Left ventricle myocardium inferior (tissue), 1 donor: ENCODE results near the gene SORCS2. TPM values are rescaled to one million over a fixed set of nuclear protein-coding genes. Genes with fewer than 3 reads are reported as not detected.

Experiments used
- DNase-seq: peaks from one replicate; pipeline ENCODE4 v3.0.0-alpha.2; 2020
- H3K27ac ChIP-seq: fragments of 200-600 bp; replicated peaks from 2 replicates; pipeline ENCODE4 v1.8.0; 2021
- H3K27me3 ChIP-seq: fragments of 200-600 bp; 2 replicates; pipeline ENCODE4 v1.8.0; 2021; ENCODE audit warnings: low read depth
- H3K36me3 ChIP-seq: fragments of 200-600 bp; 2 replicates; pipeline ENCODE4 v1.8.0; 2021
- H3K4me1 ChIP-seq: fragments of 200-600 bp; 2 replicates; pipeline ENCODE4 v1.8.0; 2021
- H3K4me3 ChIP-seq: fragments of 200-600 bp; 2 replicates; pipeline ENCODE4 v1.8.0; 2021; ENCODE audit warnings: mild to moderate bottlenecking, moderate library complexity
- H3K9me3 ChIP-seq: fragments of 200-600 bp; replicated peaks from 2 replicates; pipeline ENCODE4 v1.8.0; 2021
- CTCF ChIP-seq: fragments of 200-600 bp; IDR thresholded peaks from 2 replicates; pipeline ENCODE4 v1.8.0; 2021; ENCODE audit warnings: antibody characterized with exemption, mild to moderate bottlenecking, borderline replicate concordance
- intact Hi-C: fragments of 100-400 bp; cut with micrococcal nuclease; formaldehyde crosslinking; loops from one replicate; pipeline ENCODE4 v1.11.0; 2022
- total RNA-seq: library from RNA; stranded (reverse); fragmentation: NEBNext Ultra II Directional; extraction: Animal tissue kit (Norgen Biotek cat#: 25700); gene quantifications from one replicate; pipeline ENCODE4 v1.2.1, GENCODE V29; 2021
- donor health status: DM: no; HTN: yes; CAD: no; lungs with severe emphysema.

Gene SORCS2
- total RNA-seq, 1 donor from 2014 or later, result 1.2 TPM

- Histone ChIP-seq H3K9me3 (no peaks in the 10 kb centered on the region), H3K27me3 (peaks cover 22% of the 10 kb centered on the region), H3K4me3 (no peak overlapping the region), H3K4me1 (peaks cover 16% of the 10 kb centered on the region), H3K27ac (no peak overlapping the region), H3K36me3 (no peaks in the 10 kb centered on the region)
- DNase-seq, result no peak
- intact Hi-C loops, result no loop called here
- no peak for TF ChIP-seq CTCF
These were observed 187.4 kb downstream of the SORCS2 start for GRCh38 chr4:7379719-7380118.

- Histone ChIP-seq H3K9me3 (no peaks in the 10 kb centered on the region), H3K4me1 (peaks cover 16% of the 10 kb centered on the region), H3K4me3 (no peak overlapping the region), H3K27me3 (peaks cover 22% of the 10 kb centered on the region), H3K27ac (no peak overlapping the region), H3K36me3 (no peaks in the 10 kb centered on the region)
- TF ChIP-seq CTCF, result no peak
- DNase-seq, result peak; percentile 31
- intact Hi-C loops, result no loop called here
These were observed 189.0 kb downstream of the SORCS2 start for GRCh38 chr4:7381221-7381889.

- H3K4me3 ChIP-seq, result no peak overlapping the region
- H3K36me3 ChIP-seq, result no peaks in the 10 kb centered on the region
- no peak for DNase-seq
- intact Hi-C loops, result no loop called here
- no peak for TF ChIP-seq CTCF
- no peak overlapping the region for H3K27ac ChIP-seq
- no peaks in the 10 kb centered on the region for H3K9me3 ChIP-seq
- peaks cover 16% of the 10 kb centered on the region for H3K4me1 ChIP-seq
- H3K27me3 ChIP-seq, result peaks cover 22% of the 10 kb centered on the region
These were observed 189.7 kb downstream of the SORCS2 start for GRCh38 chr4:7381890-7382633.

- no peak for DNase-seq
- Histone ChIP-seq H3K4me3 (no peak overlapping the region), H3K27me3 (peaks cover 21% of the 10 kb centered on the region), H3K9me3 (no peaks in the 10 kb centered on the region), H3K27ac (no peak overlapping the region), H3K36me3 (no peaks in the 10 kb centered on the region), H3K4me1 (peaks cover 11% of the 10 kb centered on the region)
- intact Hi-C loops, result no loop called here
- TF ChIP-seq CTCF, result no peak
These were observed 190.3 kb downstream of the SORCS2 start for GRCh38 chr4:7382634-7383014.

GRCh38 chr4:7383266-7383665, 190.9 kb downstream of the SORCS2 start:
- Histone ChIP-seq H3K4me3 (no peak overlapping the region), H3K27me3 (peaks cover 15% of the 10 kb centered on the region), H3K9me3 (no peaks in the 10 kb centered on the region), H3K36me3 (no peaks in the 10 kb centered on the region), H3K4me1 (peaks cover 8% of the 10 kb centered on the region), H3K27ac (no peak overlapping the region)
- no peak for TF ChIP-seq CTCF
- DNase-seq, result no peak
- intact Hi-C loops, result no loop called here
